ENCODE measurements around the gene DTNBP1. TPM values are rescaled to one million over a fixed set of nuclear protein-coding genes. Genes with fewer than 3 reads are reported as not detected.

Gene DTNBP1
- total and polyA plus RNA-seq, 11 donors, result 7.0 to 38.4 (median 18.5) TPM

GRCh38 chr6:15622045-15622740, 40.6 kb downstream of the DTNBP1 start:
- Histone ChIP-seq H3K4me3 (no peak overlapping the region), H3K9me3 (no peaks in the 10 kb centered on the region), H3K27ac (peak overlapping the region; percentile 50 to 87 (median 78)), H3K4me1 (peaks cover 0 to 40% (median 31%) of the 10 kb centered on the region in 12 donors), H3K36me3 (peaks cover 0 to 16% (median 6%) of the 10 kb centered on the region in 9 donors), H3K27me3 (no peaks in the 10 kb centered on the region)
- intact Hi-C loops (cut with DNase I), result loop anchor here (2.0 to 10.0 kb wide), 18 partner anchors 67 to 1497 kb away; partner anchors contain the start of gene JARID2 (in 5 of the 10)
- DNase-seq (no peak), ATAC-seq (no peak)
- 77 to 90% (median 84%) methylated on average over 4 of the region's 4 CpGs for WGBS, 4 donors
- no peak for TF ChIP-seq POLR2A (IDR thresholded peaks at IDR 0.05)
- TF ChIP-seq, protein P1, sequence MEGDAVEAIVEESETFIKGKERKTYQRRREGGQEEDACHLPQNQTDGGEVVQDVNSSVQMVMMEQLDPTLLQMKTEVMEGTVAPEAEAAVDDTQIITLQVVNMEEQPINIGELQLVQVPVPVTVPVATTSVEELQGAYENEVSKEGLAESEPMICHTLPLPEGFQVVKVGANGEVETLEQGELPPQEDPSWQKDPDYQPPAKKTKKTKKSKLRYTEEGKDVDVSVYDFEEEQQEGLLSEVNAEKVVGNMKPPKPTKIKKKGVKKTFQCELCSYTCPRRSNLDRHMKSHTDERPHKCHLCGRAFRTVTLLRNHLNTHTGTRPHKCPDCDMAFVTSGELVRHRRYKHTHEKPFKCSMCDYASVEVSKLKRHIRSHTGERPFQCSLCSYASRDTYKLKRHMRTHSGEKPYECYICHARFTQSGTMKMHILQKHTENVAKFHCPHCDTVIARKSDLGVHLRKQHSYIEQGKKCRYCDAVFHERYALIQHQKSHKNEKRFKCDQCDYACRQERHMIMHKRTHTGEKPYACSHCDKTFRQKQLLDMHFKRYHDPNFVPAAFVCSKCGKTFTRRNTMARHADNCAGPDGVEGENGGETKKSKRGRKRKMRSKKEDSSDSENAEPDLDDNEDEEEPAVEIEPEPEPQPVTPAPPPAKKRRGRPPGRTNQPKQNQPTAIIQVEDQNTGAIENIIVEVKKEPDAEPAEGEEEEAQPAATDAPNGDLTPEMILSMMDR (IDR thresholded peaks at IDR 0.05), result no peak

GRCh38 chr6:15621203-15622044, 41.4 kb downstream of the DTNBP1 start:
- intact Hi-C loops (cut with DNase I), result loop anchor here (2.0 to 10.0 kb wide), 18 partner anchors 67 to 1497 kb away; partner anchors contain the start of gene JARID2 (in 5 of the 10)
- peak; percentile 81 to 95 (median 91) for ATAC-seq

DNA sequence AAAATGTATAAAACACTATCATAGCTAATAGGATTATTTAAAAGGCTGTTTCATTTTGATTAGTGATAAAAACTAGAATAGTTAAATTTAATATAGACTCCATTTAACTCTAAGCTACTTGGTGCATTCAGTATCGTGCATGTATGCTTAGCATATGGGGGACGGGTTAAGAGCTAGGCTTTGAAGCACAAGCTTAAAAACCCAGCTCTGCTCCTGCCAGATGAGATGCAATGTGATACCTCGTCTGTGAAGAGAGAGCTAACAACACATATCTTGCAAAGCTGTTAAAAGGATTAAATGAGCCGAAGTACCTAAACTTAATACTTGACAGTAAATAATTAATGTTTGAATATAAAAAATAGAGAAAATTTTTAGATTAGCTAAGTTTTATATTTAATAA, 42.2 kb downstream of the DTNBP1 start:
- Histone ChIP-seq H3K36me3 (peaks cover 0 to 4% (median 0%) of the 10 kb centered on the region in 9 donors), H3K27me3 (no peaks in the 10 kb centered on the region), H3K4me1 (peaks cover 0 to 47% (median 33%) of the 10 kb centered on the region in 12 donors), H3K9me3 (no peaks in the 10 kb centered on the region), H3K27ac (peak overlapping the region in 11 of 12 donors; percentile 70 to 87 (median 78)), H3K4me3 (no peak overlapping the region)
- TF ChIP-seq, protein P1 (IDR thresholded peaks at IDR 0.05), result no peak
- no peak for TF ChIP-seq POLR2A (IDR thresholded peaks at IDR 0.05)
- no peak for DNase-seq
- intact Hi-C loops (cut with DNase I), result loop anchor here (5.0 to 10.0 kb wide), 16 partner anchors 66 to 1496 kb away; partner anchors contain the start of gene JARID2 (in 5 of the 10)
- 42 to 55% (median 52%) methylated on average over 4 of the region's 4 CpGs for WGBS, 4 donors
- peak in 1 of 4 donors; percentile 33 for ATAC-seq

More at GRCh38 chr6:15621203-15622044, 41.4 kb downstream of the DTNBP1 start:
- no peak overlapping the region for H3K4me3 ChIP-seq
- H3K4me1 ChIP-seq, result peaks cover 0 to 40% (median 31%) of the 10 kb centered on the region in 12 donors
- peak; percentile 58 to 72 (median 68) for DNase-seq
- no peaks in the 10 kb centered on the region for H3K9me3 ChIP-seq
- 6 to 14% (median 8%) methylated on average over 6 of the region's 6 CpGs for WGBS, 4 donors
- H3K36me3 ChIP-seq, result peaks cover 0 to 13% (median 4%) of the 10 kb centered on the region in 9 donors
- TF ChIP-seq, protein P1 (IDR thresholded peaks at IDR 0.05), result peak in 1 of 12 donors; percentile 8
- no peak for TF ChIP-seq POLR2A (IDR thresholded peaks at IDR 0.05)
- no peaks in the 10 kb centered on the region for H3K27me3 ChIP-seq
- H3K27ac ChIP-seq, result peak overlapping the region; percentile 50 to 87 (median 78)
